ENCODE measurements around the gene SENP8.
"Not testable (repeated sequence)": the region's sequence is repeated elsewhere in the genome, so short reads cannot be mapped to it uniquely, and the experiment has no call there.

Gene SENP8

GRCh38 chr15:72118017-72118978 lies at the start of gene SENP8, which contains the start of gene MYO9A:
Gene SENP8, plus strand, starts transcription at chr15:72118403. Its CDS starts 21,221 bp downstream, at chr15:72139624.
Gene MYO9A, minus strand, starts transcription at chr15:72118150. Its CDS starts 71,587 bp downstream, at chr15:72046563.
- peak; percentile 97 for DNase-seq

- no peak for DNase-seq
These were observed 49.3 kb upstream of the SENP8 start for GRCh38 chr15:72068856-72069255.

- DNase-seq: no peak
These were observed 47.3 kb upstream of the SENP8 start for GRCh38 chr15:72070817-72071447.

- DNase-seq: not testable (repeated sequence)
These were observed 46.8 kb upstream of the SENP8 start for GRCh38 chr15:72071448-72071825.

GRCh38 chr15:72074335-72075060 lies 43.7 kb upstream of the SENP8 start:
- no peak for DNase-seq

- no peak for DNase-seq
These were observed 40.3 kb upstream of the SENP8 start for GRCh38 chr15:72077950-72078349.

GRCh38 chr15:72078887-72079286 lies 39.3 kb upstream of the SENP8 start:
- DNase-seq: no peak

- no peak for DNase-seq
These were observed 36.0 kb upstream of the SENP8 start for GRCh38 chr15:72082176-72082575.

GRCh38 chr15:72086010-72086697 lies 32.0 kb upstream of the SENP8 start:
- DNase-seq: no peak

- DNase-seq: no peak
These were observed 31.1 kb upstream of the SENP8 start for GRCh38 chr15:72086920-72087648.

- DNase-seq: no peak
These were observed 26.2 kb upstream of the SENP8 start for GRCh38 chr15:72092006-72092405.

GRCh38 chr15:72092691-72093090 lies 25.5 kb upstream of the SENP8 start:
- DNase-seq: no peak

GRCh38 chr15:72096796-72097195 lies 21.4 kb upstream of the SENP8 start:
- no peak for DNase-seq

GRCh38 chr15:72098040-72098439 lies 20.2 kb upstream of the SENP8 start:
- DNase-seq: no peak

- no peak for DNase-seq
These were observed 19.0 kb upstream of the SENP8 start for GRCh38 chr15:72099155-72099554.

- DNase-seq: not testable (repeated sequence)
These were observed 17.7 kb upstream of the SENP8 start for GRCh38 chr15:72100551-72100950.

- DNase-seq: no peak
These were observed 13.1 kb upstream of the SENP8 start for GRCh38 chr15:72105111-72105510.

GRCh38 chr15:72106068-72106467 lies 12.1 kb upstream of the SENP8 start:
- no peak for DNase-seq

GRCh38 chr15:72110355-72110754 lies 7.8 kb upstream of the SENP8 start:
- no peak for DNase-seq

- DNase-seq: no peak
These were observed 6.1 kb upstream of the SENP8 start for GRCh38 chr15:72112116-72112515.

GRCh38 chr15:72112805-72113204 lies 5.4 kb upstream of the SENP8 start:
- no peak for DNase-seq

All from activated naive CD4-positive, alpha-beta T cell treated with Interleukin-2 at 50 U/mL for 16 hours (primary cell).